Measurements from ENCODE around the gene WBP2.

The WBP2 gene

GRCh38 chr17:75819116-75819515 lies 36.0 kb downstream of the WBP2 start:
- TF ChIP-seq TAF1 (IDR thresholded peaks at IDR 0.05; ENCODE audit: low read depth, low read length) (no peak), POU2F2 (IDR thresholded peaks at IDR 0.05; ENCODE audit: low read depth, low read length) (no peak), SPI1 (IDR thresholded peaks at IDR 0.05; ENCODE audit: low read depth, low read length) (no peak), PAX5 (IDR thresholded peaks at IDR 0.05; ENCODE audit: insufficient read depth, low read length, severe bottlenecking) (no peak), POLR2AphosphoS5 (IDR thresholded peaks at IDR 0.05; ENCODE audit: low read depth, low read length) (no peak), POLR2A (IDR thresholded peaks at IDR 0.05; ENCODE audit: low read depth, low read length) (no peak)
- FAIRE-seq: no peak
- DNase-seq (ENCODE audit: insufficient read length, low spot score): peak; percentile 7

- no peak for DNase-seq (ENCODE audit: insufficient read length, low spot score)
- TF ChIP-seq TAF1 (IDR thresholded peaks at IDR 0.05; ENCODE audit: low read depth, low read length): no peak
- no peak for TF ChIP-seq POU2F2 (IDR thresholded peaks at IDR 0.05; ENCODE audit: low read depth, low read length)
- TF ChIP-seq POLR2A (IDR thresholded peaks at IDR 0.05; ENCODE audit: low read depth, low read length): no peak
- no peak for TF ChIP-seq POLR2AphosphoS5 (IDR thresholded peaks at IDR 0.05; ENCODE audit: low read depth, low read length)
- TF ChIP-seq SPI1 (IDR thresholded peaks at IDR 0.05; ENCODE audit: low read depth, low read length): no peak
- TF ChIP-seq PAX5 (IDR thresholded peaks at IDR 0.05; ENCODE audit: insufficient read depth, low read length, severe bottlenecking): no peak
- no peak for FAIRE-seq
Observed at GRCh38 chr17:75818326-75818885, 36.7 kb downstream of the WBP2 start.

- no peak for FAIRE-seq
- DNase-seq (ENCODE audit: insufficient read length, low spot score): peak; percentile 12
- no peak for TF ChIP-seq POLR2AphosphoS5 (IDR thresholded peaks at IDR 0.05; ENCODE audit: low read depth, low read length)
- TF ChIP-seq PAX5 (IDR thresholded peaks at IDR 0.05; ENCODE audit: insufficient read depth, low read length, severe bottlenecking): no peak
- no peak for TF ChIP-seq POLR2A (IDR thresholded peaks at IDR 0.05; ENCODE audit: low read depth, low read length)
- TF ChIP-seq POU2F2 (IDR thresholded peaks at IDR 0.05; ENCODE audit: low read depth, low read length): no peak
- no peak for TF ChIP-seq TAF1 (IDR thresholded peaks at IDR 0.05; ENCODE audit: low read depth, low read length)
- TF ChIP-seq SPI1 (IDR thresholded peaks at IDR 0.05; ENCODE audit: low read depth, low read length): no peak
Observed at GRCh38 chr17:75817571-75817970, 37.6 kb downstream of the WBP2 start.

GRCh38 chr17:75816693-75817092 lies 38.4 kb downstream of the WBP2 start:
- DNase-seq (ENCODE audit: insufficient read length, low spot score): peak; percentile 15
- TF ChIP-seq POU2F2 (IDR thresholded peaks at IDR 0.05; ENCODE audit: low read depth, low read length) (no peak), POLR2A (IDR thresholded peaks at IDR 0.05; ENCODE audit: low read depth, low read length) (no peak), SPI1 (IDR thresholded peaks at IDR 0.05; ENCODE audit: low read depth, low read length) (no peak), POLR2AphosphoS5 (IDR thresholded peaks at IDR 0.05; ENCODE audit: low read depth, low read length) (no peak), TAF1 (IDR thresholded peaks at IDR 0.05; ENCODE audit: low read depth, low read length) (no peak), PAX5 (IDR thresholded peaks at IDR 0.05; ENCODE audit: insufficient read depth, low read length, severe bottlenecking) (no peak)
- FAIRE-seq: no peak

GRCh38 chr17:75815399-75815798 lies 39.7 kb downstream of the WBP2 start:
- no peak for DNase-seq (ENCODE audit: insufficient read length, low spot score)
- FAIRE-seq: no peak
- TF ChIP-seq POU2F2 (IDR thresholded peaks at IDR 0.05; ENCODE audit: low read depth, low read length): no peak
- no peak for TF ChIP-seq POLR2AphosphoS5 (IDR thresholded peaks at IDR 0.05; ENCODE audit: low read depth, low read length)
- TF ChIP-seq POLR2A (IDR thresholded peaks at IDR 0.05; ENCODE audit: low read depth, low read length): no peak
- no peak for TF ChIP-seq TAF1 (IDR thresholded peaks at IDR 0.05; ENCODE audit: low read depth, low read length)
- TF ChIP-seq SPI1 (IDR thresholded peaks at IDR 0.05; ENCODE audit: low read depth, low read length): no peak
- no peak for TF ChIP-seq PAX5 (IDR thresholded peaks at IDR 0.05; ENCODE audit: insufficient read depth, low read length, severe bottlenecking)

- no peak for TF ChIP-seq POU2F2 (IDR thresholded peaks at IDR 0.05; ENCODE audit: low read depth, low read length)
- TF ChIP-seq TAF1 (IDR thresholded peaks at IDR 0.05; ENCODE audit: low read depth, low read length): no peak
- no peak for TF ChIP-seq SPI1 (IDR thresholded peaks at IDR 0.05; ENCODE audit: low read depth, low read length)
- TF ChIP-seq POLR2A (IDR thresholded peaks at IDR 0.05; ENCODE audit: low read depth, low read length): no peak
- no peak for TF ChIP-seq PAX5 (IDR thresholded peaks at IDR 0.05; ENCODE audit: insufficient read depth, low read length, severe bottlenecking)
- TF ChIP-seq POLR2AphosphoS5 (IDR thresholded peaks at IDR 0.05; ENCODE audit: low read depth, low read length): no peak
- FAIRE-seq: no peak
- no peak for DNase-seq (ENCODE audit: insufficient read length, low spot score)
Observed at GRCh38 chr17:75814900-75815373, 40.2 kb downstream of the WBP2 start.

- FAIRE-seq (no peak), DNase-seq (ENCODE audit: insufficient read length, low spot score) (no peak)
- TF ChIP-seq POLR2A (IDR thresholded peaks at IDR 0.05; ENCODE audit: low read depth, low read length) (no peak), PAX5 (IDR thresholded peaks at IDR 0.05; ENCODE audit: insufficient read depth, low read length, severe bottlenecking) (no peak), SPI1 (IDR thresholded peaks at IDR 0.05; ENCODE audit: low read depth, low read length) (no peak), TAF1 (IDR thresholded peaks at IDR 0.05; ENCODE audit: low read depth, low read length) (no peak), POLR2AphosphoS5 (IDR thresholded peaks at IDR 0.05; ENCODE audit: low read depth, low read length) (no peak), POU2F2 (IDR thresholded peaks at IDR 0.05; ENCODE audit: low read depth, low read length) (no peak)
Observed at GRCh38 chr17:75814021-75814395, 41.1 kb downstream of the WBP2 start.

- TF ChIP-seq POLR2A (IDR thresholded peaks at IDR 0.05; ENCODE audit: low read depth, low read length) (no peak), POLR2AphosphoS5 (IDR thresholded peaks at IDR 0.05; ENCODE audit: low read depth, low read length) (no peak), PAX5 (IDR thresholded peaks at IDR 0.05; ENCODE audit: insufficient read depth, low read length, severe bottlenecking) (no peak), SPI1 (IDR thresholded peaks at IDR 0.05; ENCODE audit: low read depth, low read length) (no peak), TAF1 (IDR thresholded peaks at IDR 0.05; ENCODE audit: low read depth, low read length) (no peak), POU2F2 (IDR thresholded peaks at IDR 0.05; ENCODE audit: low read depth, low read length) (no peak)
- FAIRE-seq: no peak
- no peak for DNase-seq (ENCODE audit: insufficient read length, low spot score)
Observed at GRCh38 chr17:75813081-75814020, 41.8 kb downstream of the WBP2 start.

All from GM12891 (cell line).